NT2/D1 (cell line): ENCODE data around the gene PI4KA.

Experiments
- DNase-seq: peaks from one replicate; pipeline ENCODE4 v3.0.0-alpha.2; 2011; ENCODE audit warnings: low read depth, low spot score
- H3K27me3 ChIP-seq: 2 replicates; pipeline ENCODE4 v1.6.0; 2011; ENCODE audit warnings: mild to moderate bottlenecking; ENCODE audit not compliant: insufficient read length, insufficient read depth
- H3K36me3 ChIP-seq: 2 replicates; pipeline ENCODE4 v1.6.1; 2011; ENCODE audit warnings: mild to moderate bottlenecking, low read length, mixed read lengths; ENCODE audit not compliant: insufficient read depth, insufficient read length
- H3K4me1 ChIP-seq: 2 replicates; pipeline ENCODE4 v1.5.1; 2011; ENCODE audit not compliant: insufficient read depth, insufficient read length
- H3K4me3 ChIP-seq: 2 replicates; pipeline ENCODE4 v1.5.1; 2011; ENCODE audit warnings: low read depth; ENCODE audit not compliant: insufficient read length
- H3K9ac ChIP-seq: 2 replicates; pipeline ENCODE4 v1.6.0; 2011; ENCODE audit warnings: low read depth; ENCODE audit not compliant: insufficient read length
- H3K9me3 ChIP-seq: 2 replicates; pipeline ENCODE4 v1.5.1; 2011; ENCODE audit warnings: mild to moderate bottlenecking, low read length; ENCODE audit not compliant: insufficient read depth
- SUZ12 ChIP-seq: IDR thresholded peaks from 2 replicates; pipeline ENCODE4 v1.6.1; 2011; ENCODE audit not compliant: insufficient read length, insufficient read depth; ENCODE audit errors: extremely low read depth
- YY1 ChIP-seq: IDR thresholded peaks from 2 replicates; pipeline ENCODE4 v1.6.1; 2011; ENCODE audit not compliant: insufficient read length, insufficient read depth
- ZNF274 ChIP-seq: IDR thresholded peaks from 2 replicates; pipeline ENCODE4 v1.6.1; 2011; ENCODE audit warnings: mild to moderate bottlenecking, low read depth, low read length

Gene PI4KA

GRCh38 chr22:20779014-20779817, 79.4 kb downstream of the PI4KA start:
- H3K36me3 ChIP-seq = no peaks in the 10 kb centered on the region
- no peak for DNase-seq
- no peaks in the 10 kb centered on the region for H3K9me3 ChIP-seq
- H3K27me3 ChIP-seq = no peaks in the 10 kb centered on the region
- no peak overlapping the region for H3K9ac ChIP-seq
- peaks cover 4% of the 10 kb centered on the region for H3K4me1 ChIP-seq
- TF ChIP-seq YY1 = no peak
- TF ChIP-seq SUZ12 = no peak
- no peak for TF ChIP-seq ZNF274
- H3K4me3 ChIP-seq = no peak overlapping the region

- DNase-seq = no peak
- Histone ChIP-seq H3K4me3 (no peak overlapping the region), H3K9me3 (no peaks in the 10 kb centered on the region), H3K27me3 (no peaks in the 10 kb centered on the region), H3K4me1 (peaks cover 4% of the 10 kb centered on the region), H3K9ac (no peak overlapping the region), H3K36me3 (no peaks in the 10 kb centered on the region)
- TF ChIP-seq SUZ12 = no peak
- TF ChIP-seq YY1 = no peak
- no peak for TF ChIP-seq ZNF274
Measured at GRCh38 chr22:20777420-20778177, 81.0 kb downstream of the PI4KA start.

- TF ChIP-seq ZNF274 (no peak), YY1 (no peak), SUZ12 (no peak)
- no peak overlapping the region for H3K9ac ChIP-seq
Measured at GRCh38 chr22:20776624-20777405, 81.8 kb downstream of the PI4KA start.

GRCh38 chr22:20775342-20775895, 83.2 kb downstream of the PI4KA start:
- no peak overlapping the region for H3K4me3 ChIP-seq
- no peaks in the 10 kb centered on the region for H3K9me3 ChIP-seq
- no peaks in the 10 kb centered on the region for H3K27me3 ChIP-seq
- TF ChIP-seq ZNF274 (no peak), YY1 (no peak), SUZ12 (no peak)
- no peaks in the 10 kb centered on the region for H3K36me3 ChIP-seq
- peaks cover 4% of the 10 kb centered on the region for H3K4me1 ChIP-seq
- H3K9ac ChIP-seq = no peak overlapping the region
- DNase-seq = no peak

More at GRCh38 chr22:20776624-20777405, 81.8 kb downstream of the PI4KA start:
- Histone ChIP-seq H3K4me1 (peaks cover 4% of the 10 kb centered on the region), H3K4me3 (no peak overlapping the region), H3K36me3 (no peaks in the 10 kb centered on the region), H3K9me3 (no peaks in the 10 kb centered on the region), H3K27me3 (no peaks in the 10 kb centered on the region)
- no peak for DNase-seq

GRCh38 chr22:20774882-20775281, 83.7 kb downstream of the PI4KA start:
- peaks cover 4% of the 10 kb centered on the region for H3K4me1 ChIP-seq

GRCh38 chr22:20773793-20774212, 84.8 kb downstream of the PI4KA start, which contains the start of gene SERPIND1:
SERPIND1 (plus strand) TSS chr22:20774113; CDS start chr22:20779313, 5,200 bp downstream.
- no peak for DNase-seq
- no peaks in the 10 kb centered on the region for H3K4me1 ChIP-seq
- H3K36me3 ChIP-seq = no peaks in the 10 kb centered on the region
- no peak within 1 kb of the TSS for H3K4me3 ChIP-seq
- TF ChIP-seq YY1 (no peak), SUZ12 (no peak), ZNF274 (no peak)
- H3K9ac ChIP-seq = no peak within 1 kb of the TSS
- H3K27me3 ChIP-seq = no peaks in the 10 kb centered on the region
- H3K9me3 ChIP-seq = no peaks in the 10 kb centered on the region

More at GRCh38 chr22:20774882-20775281, 83.7 kb downstream of the PI4KA start:
- Histone ChIP-seq H3K4me3 (no peak overlapping the region), H3K9me3 (no peaks in the 10 kb centered on the region), H3K27me3 (no peaks in the 10 kb centered on the region), H3K9ac (no peak overlapping the region), H3K36me3 (no peaks in the 10 kb centered on the region)
- no peak for DNase-seq
- TF ChIP-seq SUZ12 = no peak
